ENCODE data around the gene NUFIP2.
"Not testable (repeated sequence)": the region's sequence is repeated elsewhere in the genome, so short reads cannot be mapped to it uniquely, and the experiment has no call there.

DNA sequence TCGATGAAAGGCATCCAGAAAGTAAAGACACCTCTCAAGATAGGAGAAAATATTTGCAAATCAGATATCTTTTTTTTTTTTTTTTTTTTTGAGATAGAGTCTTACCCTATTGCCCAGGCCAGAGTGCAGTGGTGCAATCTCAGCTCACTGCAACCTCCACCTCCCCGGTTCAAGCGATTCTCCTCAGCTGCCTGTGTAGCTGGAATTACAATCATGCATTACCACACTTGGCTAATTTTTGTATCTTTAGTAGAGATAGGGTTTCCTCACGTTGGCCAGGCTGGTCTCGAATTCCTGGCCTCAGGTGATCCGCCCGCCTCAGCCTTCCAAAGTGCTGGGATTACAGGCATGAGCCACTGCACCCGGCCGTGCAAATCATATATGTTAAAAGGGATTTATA is 45.1 kb upstream of the NUFIP2 start:
- TF ChIP-seq, protein P1, sequence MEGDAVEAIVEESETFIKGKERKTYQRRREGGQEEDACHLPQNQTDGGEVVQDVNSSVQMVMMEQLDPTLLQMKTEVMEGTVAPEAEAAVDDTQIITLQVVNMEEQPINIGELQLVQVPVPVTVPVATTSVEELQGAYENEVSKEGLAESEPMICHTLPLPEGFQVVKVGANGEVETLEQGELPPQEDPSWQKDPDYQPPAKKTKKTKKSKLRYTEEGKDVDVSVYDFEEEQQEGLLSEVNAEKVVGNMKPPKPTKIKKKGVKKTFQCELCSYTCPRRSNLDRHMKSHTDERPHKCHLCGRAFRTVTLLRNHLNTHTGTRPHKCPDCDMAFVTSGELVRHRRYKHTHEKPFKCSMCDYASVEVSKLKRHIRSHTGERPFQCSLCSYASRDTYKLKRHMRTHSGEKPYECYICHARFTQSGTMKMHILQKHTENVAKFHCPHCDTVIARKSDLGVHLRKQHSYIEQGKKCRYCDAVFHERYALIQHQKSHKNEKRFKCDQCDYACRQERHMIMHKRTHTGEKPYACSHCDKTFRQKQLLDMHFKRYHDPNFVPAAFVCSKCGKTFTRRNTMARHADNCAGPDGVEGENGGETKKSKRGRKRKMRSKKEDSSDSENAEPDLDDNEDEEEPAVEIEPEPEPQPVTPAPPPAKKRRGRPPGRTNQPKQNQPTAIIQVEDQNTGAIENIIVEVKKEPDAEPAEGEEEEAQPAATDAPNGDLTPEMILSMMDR (IDR thresholded peaks at IDR 0.05), result not testable (repeated sequence)
- TF ChIP-seq EP300 (IDR thresholded peaks at IDR 0.05); POLR2A (IDR thresholded peaks at IDR 0.05; ENCODE audit: low read depth): not testable (repeated sequence)

Measured in esophagus muscularis mucosa (tissue), 4 donors.